OCI-LY3 (cell line): Measurements from ENCODE around the gene PPP2R5B.

ENCODE experiments used
- H2AFZ ChIP-seq: fragments of 200-600, 300-600 bp; shearing (Covaris generic); 2 replicates; pipeline ENCODE4 v1.6.0; 2014; ENCODE audit warnings: antibody characterized with exemption, low read depth, low read length
- H3K27ac ChIP-seq: fragments of 200-600, 300-600 bp; sonication (generic); 2 replicates; pipeline ENCODE4 v1.5.1; 2014; ENCODE audit warnings: mild to moderate bottlenecking, low read length, moderate library complexity, mixed read lengths
- H3K27me3 ChIP-seq: fragments of 200-600, 300-600 bp; sonication (generic); 2 replicates; pipeline ENCODE4 v1.6.1; 2014; ENCODE audit warnings: low read depth, low read length, mixed read lengths
- H3K36me3 ChIP-seq: fragments of 200-600, 300-600 bp; sonication (generic); replicated peaks from 2 replicates; pipeline ENCODE3; 2014; ENCODE audit warnings: low read depth, low read length, mixed read lengths
- H3K4me1 ChIP-seq: fragments of 300-600, 200-600 bp; sonication (generic); 2 replicates; pipeline ENCODE4 v1.6.1; 2014; ENCODE audit warnings: low read length, mixed read lengths
- H3K4me2 ChIP-seq: fragments of 200-600, 300-600 bp; sonication (generic); 2 replicates; pipeline ENCODE4 v1.6.1; 2014; ENCODE audit warnings: low read length, mixed read lengths
- H3K4me3 ChIP-seq: fragments of 300-600, 200-600 bp; sonication (generic); 2 replicates; pipeline ENCODE4 v1.5.1; 2014; ENCODE audit warnings: antibody characterized with exemption, mild to moderate bottlenecking, low read length, moderate library complexity
- H3K79me2 ChIP-seq: fragments of 300-600, 200-600 bp; shearing (Covaris generic); 2 replicates; pipeline ENCODE4 v1.6.1; 2014; ENCODE audit warnings: mild to moderate bottlenecking, low read length, mixed read lengths
- H3K9ac ChIP-seq: fragments of 300-600, 200-600 bp; shearing (Covaris generic); 2 replicates; pipeline ENCODE4 v1.6.0; 2014; ENCODE audit warnings: mild to moderate bottlenecking, low read length, moderate library complexity
- H3K9me3 ChIP-seq: fragments of 200-600, 300-600 bp; shearing (Covaris generic); 2 replicates; pipeline ENCODE4 v1.6.1; 2014; ENCODE audit warnings: low read length, mixed read lengths; ENCODE audit not compliant: insufficient read depth
- H4K20me1 ChIP-seq: fragments of 200-600, 300-600 bp; sonication (generic); 2 replicates; pipeline ENCODE4 v1.6.1; 2016; ENCODE audit warnings: low read length, mixed read lengths; ENCODE audit not compliant: insufficient read depth
- EZH2phosphoT487 ChIP-seq: fragments of 200-600 bp; shearing (Covaris generic); IDR thresholded peaks from 2 replicates; pipeline ENCODE4 v1.6.1; 2018; ENCODE audit warnings: antibody characterized with exemption, mixed run types, low read depth
- TF ChIP-seq, protein P1 (sequence below): fragments of 200-600, 300-600 bp; sonication (generic); IDR thresholded peaks from 2 replicates; pipeline ENCODE4 v1.5.1; 2014; ENCODE audit warnings: antibody characterized with exemption, low read length, low read depth

The PPP2R5B gene

DNA sequence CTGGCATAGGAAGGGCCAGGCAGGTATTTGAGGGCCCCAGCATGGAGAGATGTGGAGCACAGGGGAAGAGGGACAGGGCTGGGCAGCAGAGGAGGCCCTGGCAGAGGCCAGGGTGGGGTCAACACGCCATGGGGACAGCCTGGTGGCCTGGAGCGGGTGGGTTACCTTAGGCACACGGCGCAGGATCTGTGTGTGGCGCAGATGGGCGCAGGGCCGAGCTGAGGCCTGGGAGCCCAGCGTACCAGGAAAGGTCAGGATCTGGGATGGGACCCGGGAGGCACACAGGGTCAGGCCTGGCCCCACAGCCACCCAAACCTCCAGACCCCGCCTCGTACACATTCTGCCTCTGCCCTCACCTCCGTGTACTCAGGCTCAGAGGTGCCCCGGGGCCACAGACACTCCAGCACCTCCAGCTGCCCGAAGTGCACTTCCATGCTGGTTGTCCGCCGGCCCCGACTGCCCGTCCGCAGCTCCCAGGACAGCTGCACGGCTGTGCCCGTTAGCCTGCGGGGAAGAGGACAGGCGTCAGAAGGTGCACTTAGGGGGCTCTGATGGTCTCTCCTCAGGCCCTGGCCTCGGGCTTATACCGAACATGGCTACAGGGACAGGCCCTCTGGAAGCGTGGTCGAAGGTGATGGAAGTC is 13.9 kb upstream of the PPP2R5B start:
- no peaks in the 10 kb centered on the region for H3K27me3 ChIP-seq
- H3K79me2 ChIP-seq, result peaks cover 4% of the 10 kb centered on the region; the same call in 1 of the 2 replicates
- no peak overlapping the region for H3K4me3 ChIP-seq
- H2AFZ ChIP-seq, result no peak overlapping the region
- peaks cover under 1% of the 10 kb centered on the region for H3K4me1 ChIP-seq
- H4K20me1 ChIP-seq, result no peaks in the 10 kb centered on the region
- H3K27ac ChIP-seq, result no peak overlapping the region
- H3K9ac ChIP-seq, result no peak overlapping the region
- no peak overlapping the region for H3K4me2 ChIP-seq
- H3K9me3 ChIP-seq, result no peaks in the 10 kb centered on the region
- peaks cover 14% of the 10 kb centered on the region for H3K36me3 ChIP-seq
- TF ChIP-seq, protein P1, sequence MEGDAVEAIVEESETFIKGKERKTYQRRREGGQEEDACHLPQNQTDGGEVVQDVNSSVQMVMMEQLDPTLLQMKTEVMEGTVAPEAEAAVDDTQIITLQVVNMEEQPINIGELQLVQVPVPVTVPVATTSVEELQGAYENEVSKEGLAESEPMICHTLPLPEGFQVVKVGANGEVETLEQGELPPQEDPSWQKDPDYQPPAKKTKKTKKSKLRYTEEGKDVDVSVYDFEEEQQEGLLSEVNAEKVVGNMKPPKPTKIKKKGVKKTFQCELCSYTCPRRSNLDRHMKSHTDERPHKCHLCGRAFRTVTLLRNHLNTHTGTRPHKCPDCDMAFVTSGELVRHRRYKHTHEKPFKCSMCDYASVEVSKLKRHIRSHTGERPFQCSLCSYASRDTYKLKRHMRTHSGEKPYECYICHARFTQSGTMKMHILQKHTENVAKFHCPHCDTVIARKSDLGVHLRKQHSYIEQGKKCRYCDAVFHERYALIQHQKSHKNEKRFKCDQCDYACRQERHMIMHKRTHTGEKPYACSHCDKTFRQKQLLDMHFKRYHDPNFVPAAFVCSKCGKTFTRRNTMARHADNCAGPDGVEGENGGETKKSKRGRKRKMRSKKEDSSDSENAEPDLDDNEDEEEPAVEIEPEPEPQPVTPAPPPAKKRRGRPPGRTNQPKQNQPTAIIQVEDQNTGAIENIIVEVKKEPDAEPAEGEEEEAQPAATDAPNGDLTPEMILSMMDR, result no peak
- no peak for TF ChIP-seq EZH2phosphoT487

DNA sequence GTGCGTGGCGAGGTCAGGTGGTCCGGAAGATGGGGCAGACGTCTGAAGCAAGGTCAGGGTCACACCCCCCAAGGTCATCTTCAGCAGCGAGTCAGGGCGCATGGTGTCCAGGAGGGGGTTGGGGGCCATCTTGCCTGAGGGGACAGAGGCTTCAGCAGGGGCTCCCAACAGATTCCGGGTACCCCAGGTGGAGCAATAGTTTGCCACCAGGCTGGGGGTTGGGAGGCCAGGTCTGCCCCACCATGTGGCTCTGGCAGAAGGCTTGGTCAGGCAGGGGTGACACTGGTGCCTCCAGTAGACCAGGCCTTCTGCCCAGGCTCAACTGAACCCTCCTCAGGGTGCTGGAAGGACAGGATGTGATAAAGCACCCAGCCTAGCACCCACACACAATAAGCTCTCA is 13.3 kb upstream of the PPP2R5B start:
- TF ChIP-seq, protein P1, result no peak
- no peak for TF ChIP-seq EZH2phosphoT487
- peaks cover 10% of the 10 kb centered on the region for H3K79me2 ChIP-seq
- H3K36me3 ChIP-seq, result peaks cover 13% of the 10 kb centered on the region
- no peaks in the 10 kb centered on the region for H3K27me3 ChIP-seq
- no peaks in the 10 kb centered on the region for H4K20me1 ChIP-seq
- no peak overlapping the region for H3K4me2 ChIP-seq
- no peak overlapping the region for H3K4me3 ChIP-seq
- H3K9ac ChIP-seq, result no peak overlapping the region
- H3K27ac ChIP-seq, result no peak overlapping the region
- H3K9me3 ChIP-seq, result no peaks in the 10 kb centered on the region
- H3K4me1 ChIP-seq, result peaks cover 7% of the 10 kb centered on the region
- no peak overlapping the region for H2AFZ ChIP-seq

DNA sequence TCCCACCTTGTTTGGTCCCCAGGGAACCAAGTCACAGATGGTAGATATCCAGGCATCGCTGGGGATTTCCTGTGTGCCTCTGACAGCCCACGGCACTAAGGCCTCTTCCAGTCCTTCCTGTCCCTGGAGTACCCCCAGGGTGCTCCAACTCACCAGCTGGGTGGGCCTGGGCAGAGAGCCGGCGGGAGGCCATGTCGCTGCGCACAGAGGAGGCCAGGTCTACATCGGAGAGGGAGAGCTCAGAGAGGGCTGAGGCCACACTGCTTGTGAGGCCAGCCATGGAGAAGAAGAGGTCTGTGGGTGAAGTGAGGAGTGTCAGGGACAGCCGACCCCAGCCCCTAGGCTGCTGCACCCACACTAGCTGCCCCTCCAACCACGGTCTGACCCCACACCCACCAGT is 12.8 kb upstream of the PPP2R5B start:
- H3K9ac ChIP-seq, result no peak overlapping the region
- H3K4me3 ChIP-seq, result no peak overlapping the region
- peaks cover 13% of the 10 kb centered on the region for H3K36me3 ChIP-seq
- no peak overlapping the region for H2AFZ ChIP-seq
- H3K4me1 ChIP-seq, result peaks cover 8% of the 10 kb centered on the region
- H3K9me3 ChIP-seq, result no peaks in the 10 kb centered on the region
- no peak for TF ChIP-seq EZH2phosphoT487
- TF ChIP-seq, protein P1, result no peak
- no peaks in the 10 kb centered on the region for H4K20me1 ChIP-seq
- H3K4me2 ChIP-seq, result no peak overlapping the region
- H3K27me3 ChIP-seq, result no peaks in the 10 kb centered on the region
- peaks cover 15% of the 10 kb centered on the region for H3K79me2 ChIP-seq
- no peak overlapping the region for H3K27ac ChIP-seq

DNA sequence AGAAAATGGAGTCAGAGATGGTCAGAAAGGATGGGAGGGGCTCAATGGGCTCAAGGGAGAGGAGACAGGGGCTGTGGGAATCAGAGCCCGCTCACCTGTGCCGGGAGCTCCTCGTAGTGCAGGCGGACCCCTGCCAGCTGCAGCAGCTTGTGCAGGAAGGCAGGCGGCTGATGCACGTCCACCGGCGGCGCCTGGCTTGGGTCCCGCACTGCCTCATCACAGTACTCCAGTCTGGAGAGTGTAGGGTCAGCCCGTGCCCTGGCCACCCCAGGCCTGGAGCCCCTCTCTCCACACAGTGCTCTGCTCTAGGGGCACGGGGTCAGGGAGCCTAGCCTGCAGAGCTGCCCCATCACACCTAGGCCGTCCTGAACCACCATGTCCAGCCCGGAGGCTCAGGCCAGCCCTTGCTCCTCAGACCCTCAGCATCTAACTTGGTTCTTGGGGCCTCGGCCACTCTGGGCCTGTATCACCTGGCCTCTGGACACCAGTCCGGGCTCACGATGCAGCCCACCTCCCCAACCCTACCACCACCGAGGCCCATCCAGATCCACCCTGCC is 11.2 kb upstream of the PPP2R5B start:
- H4K20me1 ChIP-seq, result no peaks in the 10 kb centered on the region
- H3K27ac ChIP-seq, result no peak overlapping the region
- H2AFZ ChIP-seq, result no peak overlapping the region
- H3K36me3 ChIP-seq, result peaks cover 7% of the 10 kb centered on the region
- H3K27me3 ChIP-seq, result no peaks in the 10 kb centered on the region
- H3K79me2 ChIP-seq, result peaks cover 18% of the 10 kb centered on the region
- H3K9ac ChIP-seq, result no peak overlapping the region
- H3K4me2 ChIP-seq, result no peak overlapping the region
- H3K9me3 ChIP-seq, result no peaks in the 10 kb centered on the region
- TF ChIP-seq, protein P1, result no peak
- no peak for TF ChIP-seq EZH2phosphoT487
- H3K4me1 ChIP-seq, result peaks cover 13% of the 10 kb centered on the region
- no peak overlapping the region for H3K4me3 ChIP-seq
